GM23338 (cell line): ENCODE results near the gene GCHFR. TPM values are rescaled to one million over a fixed set of nuclear protein-coding genes. Genes with fewer than 3 reads are reported as not detected.

Source experiments
- ATAC-seq: fragments of 200-7000 bp; cut with Tn5 transposase; 3 replicates; pipeline ENCODE4 v1.9.1; 2020
- DNase-seq: peaks from one replicate; pipeline ENCODE4 v3.0.0-alpha.2; 2015; ENCODE audit warnings: low spot score
- H2AFZ ChIP-seq: fragments of 200-600 bp; sonication (generic); 2 replicates; pipeline ENCODE4 v1.8.0; 2016; ENCODE audit warnings: antibody characterized with exemption, mild to moderate bottlenecking, moderate library complexity
- H3F3A ChIP-seq: fragments of 200-600 bp; sonication (generic); replicated peaks from 2 replicates; pipeline ENCODE4 v1.8.0; 2017; ENCODE audit warnings: antibody characterized with exemption, mixed run types, low read depth
- H3K27ac ChIP-seq: fragments of 200-600 bp; sonication (generic); 2 replicates; pipeline ENCODE4 v1.6.1; 2016; ENCODE audit warnings: low read depth
- H3K27me3 ChIP-seq: fragments of 200-600 bp; sonication (generic); 2 replicates; pipeline ENCODE4 v1.8.0; 2016; ENCODE audit warnings: mild to moderate bottlenecking, mixed run types, moderate library complexity; ENCODE audit not compliant: insufficient read depth
- H3K36me3 ChIP-seq: fragments of 200-600 bp; sonication (generic); 2 replicates; pipeline ENCODE4 v1.8.0; 2016; ENCODE audit warnings: mild to moderate bottlenecking; ENCODE audit not compliant: insufficient read depth
- H3K4me1 ChIP-seq: fragments of 200-600 bp; sonication (generic); 2 replicates; pipeline ENCODE4 v1.8.0; 2016; ENCODE audit warnings: mild to moderate bottlenecking, moderate library complexity; ENCODE audit not compliant: insufficient read depth
- H3K4me2 ChIP-seq: fragments of 200-600 bp; sonication (generic); 2 replicates; pipeline ENCODE4 v1.7.1; 2017; ENCODE audit warnings: mixed run types
- H3K4me3 ChIP-seq: fragments of 200-600 bp; sonication (generic); 2 replicates; pipeline ENCODE4 v1.6.1; 2016; ENCODE audit warnings: mixed run types
- H3K79me2 ChIP-seq: fragments of 200-600 bp; sonication (generic); replicated peaks from 2 replicates; pipeline ENCODE4 v1.8.0; 2017; ENCODE audit warnings: mild to moderate bottlenecking; ENCODE audit not compliant: insufficient read depth
- H3K9me2 ChIP-seq: fragments of 200-600 bp; sonication (generic); 2 replicates; pipeline ENCODE4 v1.8.0; 2017; ENCODE audit not compliant: insufficient read depth
- H4K20me1 ChIP-seq: fragments of 200-600 bp; sonication (generic); replicated peaks from 2 replicates; pipeline ENCODE4 v1.8.0; 2017; ENCODE audit warnings: mild to moderate bottlenecking; ENCODE audit not compliant: insufficient read depth
- H3K27ac Mint-ChIP-seq: 2 replicates; pipeline ENCODE4 v1.8.0; 2020; ENCODE audit warnings: inconsistent platforms, mild to moderate bottlenecking, moderate library complexity, mixed read lengths
- H3K27me3 Mint-ChIP-seq: 3 replicates; pipeline ENCODE4 v1.8.0; 2022; ENCODE audit warnings: low read depth, mild to moderate bottlenecking, moderate library complexity, mixed read lengths, inconsistent platforms; ENCODE audit not compliant: insufficient read depth, poor library complexity
- H3K36me3 Mint-ChIP-seq: 3 replicates; pipeline ENCODE4 v1.8.0; 2021; ENCODE audit warnings: low read depth, mild to moderate bottlenecking, inconsistent platforms, moderate library complexity, mixed read lengths
- H3K4me1 Mint-ChIP-seq: 3 replicates; pipeline ENCODE4 v1.8.0; 2020; ENCODE audit warnings: mild to moderate bottlenecking, inconsistent platforms, mixed read lengths
- H3K4me3 Mint-ChIP-seq: 3 replicates; pipeline ENCODE4 v1.8.0; 2021; ENCODE audit warnings: moderate library complexity, mild to moderate bottlenecking, inconsistent platforms, mixed read lengths
- H3K9me3 Mint-ChIP-seq: 3 replicates; pipeline ENCODE4 v1.8.0; 2020; ENCODE audit warnings: moderate library complexity, mild to moderate bottlenecking, inconsistent platforms, mixed read lengths
- CREB1 ChIP-seq: fragments of 250-450 bp; sonication (Bioruptor Pico); IDR thresholded peaks from 2 replicates; pipeline ENCODE4 v1.5.0; 2020; ENCODE audit warnings: low read depth, mild to moderate bottlenecking, moderate library complexity
- EZH2 ChIP-seq: fragments of 200-600 bp; sonication (generic); IDR thresholded peaks from one replicate; pipeline ENCODE4 v1.8.0; 2017; ENCODE audit warnings: antibody characterized with exemption, mild to moderate bottlenecking, low read depth; ENCODE audit not compliant: unreplicated experiment
- JUNB ChIP-seq: IDR thresholded peaks from one replicate; pipeline ENCODE4 v1.6.1; 2016; ENCODE audit warnings: antibody characterized with exemption; ENCODE audit not compliant: unreplicated experiment
- NANOG ChIP-seq: IDR thresholded peaks from 2 replicates; pipeline ENCODE4 v1.6.1; 2016; ENCODE audit warnings: antibody characterized with exemption, borderline replicate concordance
- POLR2AphosphoS5 ChIP-seq: IDR thresholded peaks from 2 replicates; pipeline ENCODE4 v1.6.1; 2016; ENCODE audit warnings: antibody characterized with exemption, low read depth
- STAT1 ChIP-seq: IDR thresholded peaks from one replicate; pipeline ENCODE4 v1.6.1; 2016; ENCODE audit warnings: antibody characterized with exemption; ENCODE audit not compliant: unreplicated experiment
- ZNF114 ChIP-seq: fragments of 250-450 bp; sonication (Bioruptor Pico); IDR thresholded peaks from 2 replicates; pipeline ENCODE4 v1.5.0; 2020; ENCODE audit warnings: mild to moderate bottlenecking, moderate library complexity
- ZNF331 ChIP-seq: fragments of 250-450 bp; sonication (Bioruptor Pico); IDR thresholded peaks from 2 replicates; pipeline ENCODE4 v1.5.0; 2020; ENCODE audit warnings: low read depth, mild to moderate bottlenecking, moderate library complexity
- polyA plus RNA-seq: library from polyadenylated mRNA; unstranded; fragments of >200 nt; fragmentation: Nextera tagmentation; extraction: Ambion mirVana; gene quantifications from 2 replicates; pipeline ENCODE4 v1.2.1, GENCODE V29; 2016
- total RNA-seq: library from RNA; depleted of rRNA; stranded (reverse); fragments of >200 nt; shearing (Covaris generic); gene quantifications from 2 replicates; pipeline ENCODE4 v1.2.3, GENCODE V29; 2014
- TF ChIP-seq, protein P1 (sequence below): IDR thresholded peaks from 2 replicates; pipeline ENCODE4 v1.6.1; 2016; ENCODE audit warnings: antibody characterized with exemption
- TF ChIP-seq, protein P2 (sequence below): fragments of 250-450 bp; sonication (Bioruptor Pico); IDR thresholded peaks from 2 replicates; pipeline ENCODE4 v1.5.0; 2020; ENCODE audit warnings: mild to moderate bottlenecking, moderate library complexity
- TF ChIP-seq, protein P3 (sequence below), 2 experiments: fragments of 200-600 bp in 1 of 2; sonication (generic) in 1 of 2; conservative IDR thresholded peaks; 2 replicates each; pipeline versions ENCODE4 v1.5.1 to v1.6.1; 2016 to 2017; ENCODE audit warnings: antibody characterized with exemption in 2 of 2, low read depth in 2 of 2, mild to moderate bottlenecking in 2 of 2, moderate library complexity in 1 of 2
- TF ChIP-seq, protein P4 (sequence below): IDR thresholded peaks from one replicate; pipeline ENCODE4 v1.6.1; 2018; ENCODE audit warnings: antibody characterized with exemption; ENCODE audit not compliant: unreplicated experiment

GCHFR gene
- total and polyA plus RNA-seq, 2 experiments from 2014 or later: 38.9 to 44.2 TPM

DNA sequence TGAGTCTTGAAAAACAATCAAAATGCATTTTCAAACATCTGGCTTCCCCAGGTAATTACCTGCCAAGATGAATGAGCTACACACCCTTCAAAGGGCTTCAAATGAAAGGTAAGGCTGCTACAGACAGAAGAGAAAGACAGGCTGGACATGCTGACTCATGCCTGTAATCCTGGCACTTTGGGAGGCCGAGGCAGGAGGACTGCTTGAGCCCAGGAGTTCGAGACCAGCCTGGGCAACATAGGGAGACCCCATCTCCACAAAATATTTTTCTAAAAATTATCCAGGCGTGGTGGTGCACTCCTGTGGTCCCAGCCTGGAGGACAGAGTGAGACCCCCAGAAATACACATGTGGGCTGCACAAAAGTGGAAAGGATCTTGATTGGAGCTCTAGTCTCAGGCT lies 28.5 kb downstream of the GCHFR start:
- Mint-ChIP-seq H3K36me3 (peaks cover 12% of the 10 kb centered on the region; the same call in 2 of the 3 replicates), H3K4me1 (peaks cover 46% of the 10 kb centered on the region), H3K27ac (no peak overlapping the region), H3K27me3 (peaks cover 13% of the 10 kb centered on the region), H3K4me3 (no peak overlapping the region), H3K9me3 (no peaks in the 10 kb centered on the region)
- no peak overlapping the region for H3K4me3 ChIP-seq
- H3K4me2 ChIP-seq: no peak overlapping the region
- no peak for DNase-seq
- H2AFZ ChIP-seq: no peak overlapping the region
- peaks cover 47% of the 10 kb centered on the region for H3K4me1 ChIP-seq
- no peaks in the 10 kb centered on the region for H3K36me3 ChIP-seq
- no peaks in the 10 kb centered on the region for H3K9me2 ChIP-seq
- TF ChIP-seq, protein P1, sequence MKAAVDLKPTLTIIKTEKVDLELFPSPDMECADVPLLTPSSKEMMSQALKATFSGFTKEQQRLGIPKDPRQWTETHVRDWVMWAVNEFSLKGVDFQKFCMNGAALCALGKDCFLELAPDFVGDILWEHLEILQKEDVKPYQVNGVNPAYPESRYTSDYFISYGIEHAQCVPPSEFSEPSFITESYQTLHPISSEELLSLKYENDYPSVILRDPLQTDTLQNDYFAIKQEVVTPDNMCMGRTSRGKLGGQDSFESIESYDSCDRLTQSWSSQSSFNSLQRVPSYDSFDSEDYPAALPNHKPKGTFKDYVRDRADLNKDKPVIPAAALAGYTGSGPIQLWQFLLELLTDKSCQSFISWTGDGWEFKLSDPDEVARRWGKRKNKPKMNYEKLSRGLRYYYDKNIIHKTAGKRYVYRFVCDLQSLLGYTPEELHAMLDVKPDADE: no peak
- TF ChIP-seq ZNF114 (CRISPR knock-in tag): no peak
- no peak for TF ChIP-seq POLR2AphosphoS5
- TF ChIP-seq, protein P2, sequence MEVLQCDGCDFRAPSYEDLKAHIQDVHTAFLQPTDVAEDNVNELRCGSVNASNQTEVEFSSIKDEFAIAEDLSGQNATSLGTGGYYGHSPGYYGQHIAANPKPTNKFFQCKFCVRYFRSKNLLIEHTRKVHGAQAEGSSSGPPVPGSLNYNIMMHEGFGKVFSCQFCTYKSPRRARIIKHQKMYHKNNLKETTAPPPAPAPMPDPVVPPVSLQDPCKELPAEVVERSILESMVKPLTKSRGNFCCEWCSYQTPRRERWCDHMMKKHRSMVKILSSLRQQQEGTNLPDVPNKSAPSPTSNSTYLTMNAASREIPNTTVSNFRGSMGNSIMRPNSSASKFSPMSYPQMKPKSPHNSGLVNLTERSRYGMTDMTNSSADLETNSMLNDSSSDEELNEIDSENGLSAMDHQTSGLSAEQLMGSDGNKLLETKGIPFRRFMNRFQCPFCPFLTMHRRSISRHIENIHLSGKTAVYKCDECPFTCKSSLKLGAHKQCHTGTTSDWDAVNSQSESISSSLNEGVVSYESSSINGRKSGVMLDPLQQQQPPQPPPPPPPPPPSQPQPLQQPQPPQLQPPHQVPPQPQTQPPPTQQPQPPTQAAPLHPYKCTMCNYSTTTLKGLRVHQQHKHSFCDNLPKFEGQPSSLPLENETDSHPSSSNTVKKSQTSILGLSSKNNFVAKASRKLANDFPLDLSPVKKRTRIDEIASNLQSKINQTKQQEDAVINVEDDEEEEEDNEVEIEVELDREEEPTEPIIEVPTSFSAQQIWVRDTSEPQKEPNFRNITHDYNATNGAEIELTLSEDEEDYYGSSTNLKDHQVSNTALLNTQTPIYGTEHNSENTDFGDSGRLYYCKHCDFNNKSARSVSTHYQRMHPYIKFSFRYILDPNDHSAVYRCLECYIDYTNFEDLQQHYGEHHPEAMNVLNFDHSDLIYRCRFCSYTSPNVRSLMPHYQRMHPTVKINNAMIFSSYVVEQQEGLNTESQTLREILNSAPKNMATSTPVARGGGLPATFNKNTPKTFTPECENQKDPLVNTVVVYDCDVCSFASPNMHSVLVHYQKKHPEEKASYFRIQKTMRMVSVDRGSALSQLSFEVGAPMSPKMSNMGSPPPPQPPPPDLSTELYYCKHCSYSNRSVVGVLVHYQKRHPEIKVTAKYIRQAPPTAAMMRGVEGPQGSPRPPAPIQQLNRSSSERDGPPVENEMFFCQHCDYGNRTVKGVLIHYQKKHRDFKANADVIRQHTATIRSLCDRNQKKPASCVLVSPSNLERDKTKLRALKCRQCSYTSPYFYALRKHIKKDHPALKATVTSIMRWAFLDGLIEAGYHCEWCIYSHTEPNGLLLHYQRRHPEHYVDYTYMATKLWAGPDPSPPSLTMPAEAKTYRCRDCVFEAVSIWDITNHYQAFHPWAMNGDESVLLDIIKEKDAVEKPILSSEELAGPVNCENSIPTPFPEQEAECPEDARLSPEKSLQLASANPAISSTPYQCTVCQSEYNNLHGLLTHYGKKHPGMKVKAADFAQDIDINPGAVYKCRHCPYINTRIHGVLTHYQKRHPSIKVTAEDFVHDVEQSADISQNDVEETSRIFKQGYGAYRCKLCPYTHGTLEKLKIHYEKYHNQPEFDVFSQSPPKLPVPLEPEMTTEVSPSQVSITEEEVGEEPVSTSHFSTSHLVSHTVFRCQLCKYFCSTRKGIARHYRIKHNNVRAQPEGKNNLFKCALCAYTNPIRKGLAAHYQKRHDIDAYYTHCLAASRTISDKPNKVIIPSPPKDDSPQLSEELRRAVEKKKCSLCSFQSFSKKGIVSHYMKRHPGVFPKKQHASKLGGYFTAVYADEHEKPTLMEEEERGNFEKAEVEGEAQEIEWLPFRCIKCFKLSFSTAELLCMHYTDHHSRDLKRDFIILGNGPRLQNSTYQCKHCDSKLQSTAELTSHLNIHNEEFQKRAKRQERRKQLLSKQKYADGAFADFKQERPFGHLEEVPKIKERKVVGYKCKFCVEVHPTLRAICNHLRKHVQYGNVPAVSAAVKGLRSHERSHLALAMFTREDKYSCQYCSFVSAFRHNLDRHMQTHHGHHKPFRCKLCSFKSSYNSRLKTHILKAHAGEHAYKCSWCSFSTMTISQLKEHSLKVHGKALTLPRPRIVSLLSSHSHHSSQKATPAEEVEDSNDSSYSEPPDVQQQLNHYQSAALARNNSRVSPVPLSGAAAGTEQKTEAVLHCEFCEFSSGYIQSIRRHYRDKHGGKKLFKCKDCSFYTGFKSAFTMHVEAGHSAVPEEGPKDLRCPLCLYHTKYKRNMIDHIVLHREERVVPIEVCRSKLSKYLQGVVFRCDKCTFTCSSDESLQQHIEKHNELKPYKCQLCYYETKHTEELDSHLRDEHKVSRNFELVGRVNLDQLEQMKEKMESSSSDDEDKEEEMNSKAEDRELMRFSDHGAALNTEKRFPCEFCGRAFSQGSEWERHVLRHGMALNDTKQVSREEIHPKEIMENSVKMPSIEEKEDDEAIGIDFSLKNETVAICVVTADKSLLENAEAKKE (CRISPR knock-in tag): no peak
- TF ChIP-seq, protein P3, sequence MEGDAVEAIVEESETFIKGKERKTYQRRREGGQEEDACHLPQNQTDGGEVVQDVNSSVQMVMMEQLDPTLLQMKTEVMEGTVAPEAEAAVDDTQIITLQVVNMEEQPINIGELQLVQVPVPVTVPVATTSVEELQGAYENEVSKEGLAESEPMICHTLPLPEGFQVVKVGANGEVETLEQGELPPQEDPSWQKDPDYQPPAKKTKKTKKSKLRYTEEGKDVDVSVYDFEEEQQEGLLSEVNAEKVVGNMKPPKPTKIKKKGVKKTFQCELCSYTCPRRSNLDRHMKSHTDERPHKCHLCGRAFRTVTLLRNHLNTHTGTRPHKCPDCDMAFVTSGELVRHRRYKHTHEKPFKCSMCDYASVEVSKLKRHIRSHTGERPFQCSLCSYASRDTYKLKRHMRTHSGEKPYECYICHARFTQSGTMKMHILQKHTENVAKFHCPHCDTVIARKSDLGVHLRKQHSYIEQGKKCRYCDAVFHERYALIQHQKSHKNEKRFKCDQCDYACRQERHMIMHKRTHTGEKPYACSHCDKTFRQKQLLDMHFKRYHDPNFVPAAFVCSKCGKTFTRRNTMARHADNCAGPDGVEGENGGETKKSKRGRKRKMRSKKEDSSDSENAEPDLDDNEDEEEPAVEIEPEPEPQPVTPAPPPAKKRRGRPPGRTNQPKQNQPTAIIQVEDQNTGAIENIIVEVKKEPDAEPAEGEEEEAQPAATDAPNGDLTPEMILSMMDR (conservative IDR thresholded peaks at IDR 0.05; ENCODE audit: low read depth in 2 of 2): no peak
- no peak for TF ChIP-seq STAT1
- no peak for TF ChIP-seq NANOG
- no peak for TF ChIP-seq CREB1 (CRISPR knock-in tag)
- no peak for TF ChIP-seq JUNB
- TF ChIP-seq, protein P4, sequence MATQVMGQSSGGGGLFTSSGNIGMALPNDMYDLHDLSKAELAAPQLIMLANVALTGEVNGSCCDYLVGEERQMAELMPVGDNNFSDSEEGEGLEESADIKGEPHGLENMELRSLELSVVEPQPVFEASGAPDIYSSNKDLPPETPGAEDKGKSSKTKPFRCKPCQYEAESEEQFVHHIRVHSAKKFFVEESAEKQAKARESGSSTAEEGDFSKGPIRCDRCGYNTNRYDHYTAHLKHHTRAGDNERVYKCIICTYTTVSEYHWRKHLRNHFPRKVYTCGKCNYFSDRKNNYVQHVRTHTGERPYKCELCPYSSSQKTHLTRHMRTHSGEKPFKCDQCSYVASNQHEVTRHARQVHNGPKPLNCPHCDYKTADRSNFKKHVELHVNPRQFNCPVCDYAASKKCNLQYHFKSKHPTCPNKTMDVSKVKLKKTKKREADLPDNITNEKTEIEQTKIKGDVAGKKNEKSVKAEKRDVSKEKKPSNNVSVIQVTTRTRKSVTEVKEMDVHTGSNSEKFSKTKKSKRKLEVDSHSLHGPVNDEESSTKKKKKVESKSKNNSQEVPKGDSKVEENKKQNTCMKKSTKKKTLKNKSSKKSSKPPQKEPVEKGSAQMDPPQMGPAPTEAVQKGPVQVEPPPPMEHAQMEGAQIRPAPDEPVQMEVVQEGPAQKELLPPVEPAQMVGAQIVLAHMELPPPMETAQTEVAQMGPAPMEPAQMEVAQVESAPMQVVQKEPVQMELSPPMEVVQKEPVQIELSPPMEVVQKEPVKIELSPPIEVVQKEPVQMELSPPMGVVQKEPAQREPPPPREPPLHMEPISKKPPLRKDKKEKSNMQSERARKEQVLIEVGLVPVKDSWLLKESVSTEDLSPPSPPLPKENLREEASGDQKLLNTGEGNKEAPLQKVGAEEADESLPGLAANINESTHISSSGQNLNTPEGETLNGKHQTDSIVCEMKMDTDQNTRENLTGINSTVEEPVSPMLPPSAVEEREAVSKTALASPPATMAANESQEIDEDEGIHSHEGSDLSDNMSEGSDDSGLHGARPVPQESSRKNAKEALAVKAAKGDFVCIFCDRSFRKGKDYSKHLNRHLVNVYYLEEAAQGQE: no peak
- TF ChIP-seq ZNF331 (CRISPR knock-in tag): no peak
- no peak for TF ChIP-seq EZH2
- peaks cover 33% of the 10 kb centered on the region for H3K79me2 ChIP-seq
- no peak overlapping the region for H3K27ac ChIP-seq
- ATAC-seq: no peak
- H4K20me1 ChIP-seq: 0 out of 2 replicates have a peak, but pooled peaks cover 3% of the 10 kb centered on the region
- peaks cover 9% of the 10 kb centered on the region; the same call in 1 of the 2 replicates for H3F3A ChIP-seq
- H3K27me3 ChIP-seq: no peaks in the 10 kb centered on the region
